Measurements from ENCODE around the gene C20orf144.

DNA sequence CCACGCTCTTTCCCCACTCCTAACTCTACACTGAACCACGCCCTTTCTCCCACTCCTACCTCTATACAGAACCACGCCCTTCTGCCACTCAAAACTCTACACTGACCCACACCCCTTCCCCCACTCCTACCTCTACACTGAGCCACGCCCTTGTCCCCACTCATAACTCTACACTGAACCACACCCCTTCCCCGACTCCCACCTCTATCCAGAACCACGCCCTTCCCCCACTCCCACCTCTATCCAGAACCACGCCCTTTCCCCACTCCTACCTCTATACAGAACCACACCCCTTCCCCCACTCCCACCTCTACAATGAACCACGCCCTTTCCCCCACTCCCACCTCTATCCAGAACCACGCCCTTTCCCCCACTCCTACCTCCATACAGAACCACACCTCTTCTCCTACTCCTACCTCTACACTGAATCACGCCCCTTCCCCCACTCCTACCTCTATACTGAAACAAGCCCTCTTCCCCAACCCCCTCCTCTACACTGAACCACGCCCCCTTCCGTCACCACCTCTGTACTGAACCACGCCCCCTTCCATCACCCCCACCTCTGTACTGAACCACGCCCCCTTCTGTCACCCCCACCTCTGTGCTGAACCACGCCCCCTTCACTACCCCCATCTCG, 47.9 kb downstream of the C20orf144 start:
- TF ChIP-seq, protein P1, sequence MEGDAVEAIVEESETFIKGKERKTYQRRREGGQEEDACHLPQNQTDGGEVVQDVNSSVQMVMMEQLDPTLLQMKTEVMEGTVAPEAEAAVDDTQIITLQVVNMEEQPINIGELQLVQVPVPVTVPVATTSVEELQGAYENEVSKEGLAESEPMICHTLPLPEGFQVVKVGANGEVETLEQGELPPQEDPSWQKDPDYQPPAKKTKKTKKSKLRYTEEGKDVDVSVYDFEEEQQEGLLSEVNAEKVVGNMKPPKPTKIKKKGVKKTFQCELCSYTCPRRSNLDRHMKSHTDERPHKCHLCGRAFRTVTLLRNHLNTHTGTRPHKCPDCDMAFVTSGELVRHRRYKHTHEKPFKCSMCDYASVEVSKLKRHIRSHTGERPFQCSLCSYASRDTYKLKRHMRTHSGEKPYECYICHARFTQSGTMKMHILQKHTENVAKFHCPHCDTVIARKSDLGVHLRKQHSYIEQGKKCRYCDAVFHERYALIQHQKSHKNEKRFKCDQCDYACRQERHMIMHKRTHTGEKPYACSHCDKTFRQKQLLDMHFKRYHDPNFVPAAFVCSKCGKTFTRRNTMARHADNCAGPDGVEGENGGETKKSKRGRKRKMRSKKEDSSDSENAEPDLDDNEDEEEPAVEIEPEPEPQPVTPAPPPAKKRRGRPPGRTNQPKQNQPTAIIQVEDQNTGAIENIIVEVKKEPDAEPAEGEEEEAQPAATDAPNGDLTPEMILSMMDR (IDR thresholded peaks at IDR 0.05), result no peak
- no peak for TF ChIP-seq POLR2A (IDR thresholded peaks at IDR 0.05)

Data from body of pancreas (tissue), 4 donors.